SK-N-MC (cell line): Measurements from ENCODE around the gene DHFR.

Experiments used
- EZH2 ChIP-seq: fragments of 200-600 bp; sonication (generic); IDR thresholded peaks from one replicate; pipeline ENCODE4 v1.6.1; 2017; ENCODE audit warnings: antibody characterized with exemption
- POLR2AphosphoS5 ChIP-seq: IDR thresholded peaks from 2 replicates; pipeline ENCODE4 v1.6.1; 2012; ENCODE audit warnings: mild to moderate bottlenecking, low read depth, low read length, borderline replicate concordance

- TF ChIP-seq POLR2AphosphoS5 (no peak), EZH2 (no peak)
Measured at GRCh38 chr5:80701597-80701996, 46.8 kb upstream of the DHFR start.
